ENCODE data around the gene PKDCC. TPM values are rescaled to one million over a fixed set of nuclear protein-coding genes. Genes with fewer than 3 reads are reported as not detected.

PKDCC gene
- polyA plus RNA-seq, 1 donor (not counting 4 experiments of a cell fraction or from before 2014, with no cell fraction given): not detected

DNA sequence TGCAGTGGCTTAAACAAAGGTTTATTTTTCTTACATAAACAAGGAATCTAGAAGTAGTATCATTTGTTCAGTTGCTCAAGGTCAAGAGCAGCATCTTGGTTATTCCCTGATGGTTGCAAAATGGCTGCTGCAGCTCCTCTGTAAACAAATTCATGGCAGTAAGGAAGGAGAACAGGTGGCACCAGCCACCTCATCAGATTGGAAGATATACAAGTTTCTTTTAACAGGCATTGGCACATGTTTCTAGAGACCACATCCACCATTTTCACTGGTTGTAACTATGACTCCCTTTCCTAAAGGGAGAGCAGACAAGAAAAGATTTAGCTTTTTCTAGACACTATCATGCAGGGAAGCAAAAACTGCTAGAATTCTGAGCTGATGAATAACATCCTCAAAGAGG lies 46.3 kb downstream of the PKDCC start:
- H3K4me2 ChIP-seq (ENCODE audit: control insufficient read depth, extremely low read depth, insufficient read depth, low read depth, low read length): no peak overlapping the region
- no peak overlapping the region for H3K4me3 ChIP-seq (ENCODE audit: control insufficient read depth in 2 of 3, extremely low read depth in 1 of 3, insufficient read depth in 2 of 3, low read depth in 1 of 3, low read length in 3 of 3)
- DNase-seq (ENCODE audit: low read depth, low spot score) (no peak), FAIRE-seq (no peak)
- H3K4me1 ChIP-seq (ENCODE audit: control insufficient read depth, extremely low read depth, insufficient read depth, low read length): peaks cover 15% of the 10 kb centered on the region
- H3K79me2 ChIP-seq (ENCODE audit: control insufficient read depth, insufficient read depth, low read length): no peaks in the 10 kb centered on the region
- H3K9me1 ChIP-seq (ENCODE audit: control insufficient read depth, extremely low read depth, insufficient read depth, low read length): no peaks in the 10 kb centered on the region
- no peaks in the 10 kb centered on the region for H3K27me3 ChIP-seq (ENCODE audit: control insufficient read depth, extremely low read depth, insufficient read depth, low read length)
- H3K9me3 ChIP-seq (ENCODE audit: control insufficient read depth, low read depth, low read length): no peaks in the 10 kb centered on the region
- no peaks in the 10 kb centered on the region for H3K36me3 ChIP-seq (ENCODE audit: control insufficient read depth in 2 of 2, extremely low read depth in 1 of 2, insufficient read depth in 2 of 2, low read length in 2 of 2)
- no peak overlapping the region for H2AFZ ChIP-seq (ENCODE audit: control insufficient read depth, low read length)
- no peaks in the 10 kb centered on the region for H4K20me1 ChIP-seq (ENCODE audit: control insufficient read depth, extremely low read depth, insufficient read depth, low read length)
- TF ChIP-seq EZH2 (IDR thresholded peaks at IDR 0.05; ENCODE audit: low read length): no peak
- no peak for TF ChIP-seq CTCF (optimal IDR thresholded peaks at IDR 0.05 in 1 of 3, IDR thresholded peaks at IDR 0.05 in 1 of 3, conservative IDR thresholded peaks at IDR 0.05 in 1 of 3; ENCODE audit: extremely low read depth in 1 of 3, insufficient read depth in 2 of 3, low read length in 3 of 3)
- H3K27ac ChIP-seq (ENCODE audit: control insufficient read depth, insufficient read depth, low read length): no peak overlapping the region
- no peak overlapping the region for H3K9ac ChIP-seq (ENCODE audit: control insufficient read depth, extremely low read depth, insufficient read depth, low read length)
- dilution Hi-C loops (cut with MboI; ENCODE audit: extremely low pct_ligation_motif_present, low sequenced_read_pairs): loop anchor here (25.0 kb wide), 1 partner anchor 232 kb away; no protein-coding TSS in a partner anchor

DNA sequence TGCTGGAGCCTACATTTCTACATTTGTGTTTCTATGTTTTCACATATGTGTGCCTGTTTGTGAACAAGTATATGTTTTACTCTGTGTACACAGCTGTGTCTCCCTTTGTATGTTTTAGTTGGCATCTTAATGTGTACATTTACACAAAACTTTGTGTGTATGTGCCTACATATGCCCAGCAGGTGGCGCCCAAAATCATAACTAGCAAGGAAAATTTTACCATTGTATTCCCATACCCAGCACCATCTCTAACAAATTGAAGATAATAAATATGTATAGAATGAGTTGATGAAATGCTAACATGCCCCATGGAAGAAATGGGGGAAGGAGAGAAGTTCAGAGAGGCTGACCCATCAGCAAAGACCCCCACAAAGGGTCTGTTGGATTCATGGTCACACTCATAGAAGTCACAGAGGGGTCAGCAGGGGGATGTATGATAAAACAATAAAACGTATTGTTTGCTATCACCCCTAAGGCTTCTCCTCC lies 48.1 kb downstream of the PKDCC start:
- Histone ChIP-seq H3K4me1 (ENCODE audit: control insufficient read depth, extremely low read depth, insufficient read depth, low read length) (peaks cover 15% of the 10 kb centered on the region), H2AFZ (ENCODE audit: control insufficient read depth, low read length) (no peak overlapping the region)

More for the DNA sequence above, 48.1 kb downstream of the PKDCC start:
- no peak for DNase-seq (ENCODE audit: low read depth, low spot score)
- Histone ChIP-seq H3K4me3 (ENCODE audit: control insufficient read depth in 2 of 3, extremely low read depth in 1 of 3, insufficient read depth in 2 of 3, low read depth in 1 of 3, low read length in 3 of 3) (no peak overlapping the region), H3K9me1 (ENCODE audit: control insufficient read depth, extremely low read depth, insufficient read depth, low read length) (no peaks in the 10 kb centered on the region), H3K79me2 (ENCODE audit: control insufficient read depth, insufficient read depth, low read length) (no peaks in the 10 kb centered on the region), H3K9me3 (ENCODE audit: control insufficient read depth, low read depth, low read length) (peaks cover 2% of the 10 kb centered on the region), H4K20me1 (ENCODE audit: control insufficient read depth, extremely low read depth, insufficient read depth, low read length) (no peaks in the 10 kb centered on the region), H3K27ac (ENCODE audit: control insufficient read depth, insufficient read depth, low read length) (no peak overlapping the region), H3K9ac (ENCODE audit: control insufficient read depth, extremely low read depth, insufficient read depth, low read length) (no peak overlapping the region), H3K27me3 (ENCODE audit: control insufficient read depth, extremely low read depth, insufficient read depth, low read length) (no peaks in the 10 kb centered on the region), H3K36me3 (ENCODE audit: control insufficient read depth in 2 of 2, extremely low read depth in 1 of 2, insufficient read depth in 2 of 2, low read length in 2 of 2) (no peaks in the 10 kb centered on the region), H3K4me2 (ENCODE audit: control insufficient read depth, extremely low read depth, insufficient read depth, low read depth, low read length) (no peak overlapping the region)
- dilution Hi-C loops (cut with MboI; ENCODE audit: extremely low pct_ligation_motif_present, low sequenced_read_pairs): loop anchor here (25.0 kb wide), 1 partner anchor 234 kb away; no protein-coding TSS in a partner anchor
- TF ChIP-seq CTCF (optimal IDR thresholded peaks at IDR 0.05 in 1 of 3, IDR thresholded peaks at IDR 0.05 in 1 of 3, conservative IDR thresholded peaks at IDR 0.05 in 1 of 3; ENCODE audit: extremely low read depth in 1 of 3, insufficient read depth in 2 of 3, low read length in 3 of 3): peak; percentile 43 to 61 (median 49)
- no peak for TF ChIP-seq EZH2 (IDR thresholded peaks at IDR 0.05; ENCODE audit: low read length)
- FAIRE-seq: no peak

Data from keratinocyte (primary cell).